Stimulated activated naive B cell treated with anti-CD40 and anti-IgM and Interleukin-4, amounts not matched to agents 10 μg/mL and 1 μg/mL and 100 μg/mL, for 72 hours (primary cell): ENCODE measurements around the gene ZNF778.

Experiments
- ATAC-seq, 2 donors: fragments of 150-1000 bp; cut with Tn5 transposase; replicated peaks; 2 replicates each; pipeline ENCODE4 v1.10.0; 2021; ENCODE audit warnings: moderate library complexity in 1 of 2
- DNase-seq: peaks from one replicate; pipeline ENCODE4 v3.0.0; 2021
- H3K27ac Mint-ChIP-seq: one replicate; pipeline ENCODE4 v1.8.0; 2022; ENCODE audit warnings: mild to moderate bottlenecking, mixed read lengths
- H3K27me3 Mint-ChIP-seq, 2 donors: one replicate each; pipeline ENCODE4 v1.8.0; 2022; ENCODE audit warnings: mixed read lengths in 2 of 2
- H3K36me3 Mint-ChIP-seq, 2 donors: one replicate each; pipeline ENCODE4 v1.8.0; 2022; ENCODE audit warnings: mixed read lengths in 2 of 2, mild to moderate bottlenecking in 1 of 2
- H3K4me1 Mint-ChIP-seq, 2 donors: one replicate each; pipeline ENCODE4 v1.8.0; 2022; ENCODE audit warnings: mixed read lengths in 2 of 2, mild to moderate bottlenecking in 1 of 2
- H3K4me3 Mint-ChIP-seq, 2 donors: one replicate each; pipeline ENCODE4 v1.8.0; 2022; ENCODE audit warnings: mild to moderate bottlenecking in 2 of 2, mixed read lengths in 2 of 2, moderate library complexity in 1 of 2
- H3K9me3 Mint-ChIP-seq, 2 donors: one replicate each; pipeline ENCODE4 v1.8.0; 2022; ENCODE audit warnings: mixed read lengths in 2 of 2, mild to moderate bottlenecking in 1 of 2

The ZNF778 gene

DNA sequence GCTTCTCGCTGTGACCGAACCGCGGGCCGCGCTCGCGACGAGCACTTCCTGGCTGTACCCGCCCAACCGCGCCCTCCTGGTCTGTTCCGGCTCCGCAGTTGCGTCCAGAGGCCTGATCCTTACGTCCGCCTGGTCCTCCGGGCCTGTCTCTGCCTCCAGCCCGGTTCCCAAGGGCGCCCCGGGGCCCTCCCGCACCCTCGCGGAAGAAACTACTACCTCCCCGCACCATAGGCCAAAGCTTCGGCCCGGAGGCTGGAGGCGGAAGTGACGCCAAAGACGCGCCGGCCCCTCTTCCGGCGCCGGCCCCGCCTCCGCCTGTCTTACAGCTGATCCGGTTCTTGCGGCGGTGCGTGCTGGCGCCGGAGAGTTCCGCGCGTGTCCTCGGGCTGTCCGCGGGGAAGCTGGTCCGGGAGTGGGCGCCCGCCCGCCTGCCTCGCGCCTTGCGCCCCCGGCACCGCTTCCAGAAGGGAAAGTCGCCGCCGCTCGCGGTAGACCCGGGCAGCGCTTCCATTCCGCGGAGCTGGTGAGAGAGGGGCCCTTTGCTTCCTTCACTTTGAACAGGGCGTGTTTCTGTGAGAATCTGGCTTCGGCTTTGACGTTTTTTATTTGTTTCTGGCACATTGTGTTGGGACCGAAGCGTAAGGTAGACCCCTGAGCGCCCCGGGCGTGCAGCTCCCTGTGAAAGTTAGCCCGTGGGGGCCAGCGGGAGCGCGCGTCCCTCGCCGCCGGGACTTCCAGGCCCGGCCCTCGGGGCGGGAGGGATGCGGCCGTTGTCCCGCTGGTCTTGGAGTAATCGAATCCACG is at the start of gene ZNF778:
Gene ZNF778, plus strand, starts transcription at position 316 of the 804 bp plus-strand sequence. CDS start 3,425 bp downstream, outside the sequence.
- DNase-seq (peak; percentile 75), ATAC-seq (peak; percentile 92 to 93)
- Mint-ChIP-seq H3K9me3 (no peaks in the 10 kb centered on the region), H3K36me3 (peaks cover 9 to 17% of the 10 kb centered on the region in 2 donors), H3K27ac (peak within 1 kb of the TSS; percentile 95), H3K27me3 (no peaks in the 10 kb centered on the region), H3K4me1 (peaks cover 16 to 28% of the 10 kb centered on the region in 2 donors), H3K4me3 (peak within 1 kb of the TSS; percentile 95)

DNA sequence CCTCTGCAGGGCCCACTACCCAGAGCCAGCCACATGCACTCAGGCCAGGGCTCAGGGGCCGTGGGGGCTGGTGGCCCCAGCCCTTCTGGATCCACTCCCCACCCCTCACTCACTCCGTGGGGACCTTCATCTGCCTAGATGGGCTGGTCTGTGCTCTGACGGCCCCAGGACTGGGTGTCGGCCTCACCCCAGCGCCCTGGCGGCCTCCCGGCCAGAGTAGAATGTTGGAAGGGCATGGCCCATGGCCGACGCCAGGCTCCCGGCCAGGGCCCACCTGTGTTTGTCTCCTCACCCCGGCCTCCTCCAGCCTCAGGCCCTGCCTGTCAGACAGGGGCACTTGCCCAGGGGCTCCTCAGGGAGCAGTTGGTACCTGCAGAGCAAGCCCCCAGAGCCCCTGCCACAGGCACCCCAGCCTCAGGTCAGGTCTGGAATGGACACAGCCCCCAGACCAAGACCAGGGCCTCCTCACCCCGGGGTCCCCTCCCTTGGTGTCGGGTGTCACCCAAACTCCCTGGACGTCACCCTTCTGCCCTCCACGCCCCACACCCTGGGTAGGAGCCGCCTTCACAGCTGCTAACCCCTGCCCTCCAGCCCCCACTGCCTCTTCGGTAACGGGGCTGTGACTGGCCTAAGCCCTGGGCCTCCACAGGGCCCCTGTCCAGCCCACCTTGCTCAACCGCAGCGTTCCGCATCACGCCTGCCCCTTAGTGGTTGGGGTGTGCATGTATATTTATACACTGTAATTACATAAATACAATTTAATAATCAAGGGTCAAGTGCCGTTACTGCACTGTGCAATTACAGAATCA is 48.9 kb upstream of the ZNF778 start:
- no peak for ATAC-seq
- Mint-ChIP-seq H3K36me3 (no peaks in the 10 kb centered on the region), H3K4me1 (peaks cover 13 to 34% of the 10 kb centered on the region in 2 donors), H3K27ac (no peak overlapping the region), H3K9me3 (no peaks in the 10 kb centered on the region), H3K27me3 (peaks cover 18 to 32% of the 10 kb centered on the region in 2 donors), H3K4me3 (no peak overlapping the region)
- no peak for DNase-seq

DNA sequence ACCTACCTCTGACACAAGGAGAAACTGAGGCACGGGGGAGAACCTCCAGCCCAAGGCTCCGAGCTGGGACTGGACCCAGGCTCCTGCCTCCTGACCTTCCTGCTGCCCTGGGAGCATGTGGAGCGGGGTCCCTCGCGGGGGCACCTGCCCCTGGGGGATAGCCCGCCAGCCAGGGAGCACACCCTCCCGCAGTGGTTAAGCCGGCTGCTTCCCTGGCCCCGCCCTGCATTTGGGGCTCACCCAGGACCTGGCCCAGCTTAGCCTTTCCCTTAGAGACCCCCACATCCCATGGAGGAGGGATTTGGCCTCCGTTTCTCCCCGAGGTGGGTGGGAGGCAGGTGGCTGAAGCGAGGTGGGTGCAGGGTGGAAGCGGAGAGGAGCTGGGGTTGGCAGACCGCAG is 47.7 kb upstream of the ZNF778 start:
- Mint-ChIP-seq H3K9me3 (no peaks in the 10 kb centered on the region), H3K4me1 (peaks cover 13 to 26% of the 10 kb centered on the region in 2 donors), H3K36me3 (no peaks in the 10 kb centered on the region), H3K27ac (no peak overlapping the region), H3K27me3 (peaks cover 18 to 32% of the 10 kb centered on the region in 2 donors), H3K4me3 (no peak overlapping the region)
- DNase-seq = no peak
- ATAC-seq = no peak

DNA sequence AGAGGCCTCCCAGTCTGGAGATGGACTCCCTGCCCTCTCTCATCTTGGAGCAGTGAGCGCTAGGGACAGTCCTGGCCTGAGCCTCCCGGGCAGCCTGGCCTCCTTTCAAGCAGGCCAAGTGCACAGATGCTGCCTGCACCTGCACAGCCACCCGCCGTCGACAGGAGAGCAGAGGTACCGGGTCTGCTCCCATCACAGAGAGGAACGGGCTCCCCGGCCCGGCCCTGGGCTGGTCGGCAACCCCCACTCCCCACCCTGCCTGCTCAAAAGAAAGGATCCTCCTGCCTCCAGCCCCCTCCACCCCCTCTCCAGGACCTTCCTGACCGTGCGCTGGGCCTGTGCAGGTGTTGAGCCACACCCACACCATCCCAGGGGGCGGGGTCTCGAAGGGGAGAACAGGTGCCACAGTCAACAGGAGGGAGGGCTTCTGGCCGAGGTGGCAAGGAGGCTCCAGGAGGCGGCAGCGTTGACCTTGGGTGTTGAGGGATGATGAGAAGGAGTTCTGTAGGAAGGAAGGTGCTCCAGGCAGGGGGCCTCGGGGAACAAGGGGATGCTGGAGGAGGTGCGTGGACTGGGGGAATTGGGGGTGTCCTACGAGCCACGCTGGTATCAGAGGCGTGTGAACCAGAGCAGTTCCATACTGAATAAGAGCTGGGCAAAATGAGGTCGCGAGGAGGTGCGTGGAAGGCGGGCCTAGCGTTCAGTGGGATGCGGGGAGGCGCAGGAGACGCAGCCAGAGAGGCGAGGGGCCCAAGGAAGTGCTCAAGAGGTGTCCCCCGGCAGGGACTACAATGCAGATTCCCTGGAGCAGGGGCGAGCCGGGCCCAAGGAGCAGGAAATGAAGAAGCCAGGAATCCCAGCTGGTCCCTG is 46.9 kb upstream of the ZNF778 start:
- peaks cover 18 to 29% of the 10 kb centered on the region in 2 donors for H3K27me3 Mint-ChIP-seq
- H3K4me1 Mint-ChIP-seq = peaks cover 13 to 26% of the 10 kb centered on the region in 2 donors
- H3K4me3 Mint-ChIP-seq = peak overlapping the region; percentile 69 to 73
- peak overlapping the region; percentile 31 for H3K27ac Mint-ChIP-seq
- ATAC-seq = no peak
- no peaks in the 10 kb centered on the region for H3K9me3 Mint-ChIP-seq
- no peak for DNase-seq
- no peaks in the 10 kb centered on the region for H3K36me3 Mint-ChIP-seq

DNA sequence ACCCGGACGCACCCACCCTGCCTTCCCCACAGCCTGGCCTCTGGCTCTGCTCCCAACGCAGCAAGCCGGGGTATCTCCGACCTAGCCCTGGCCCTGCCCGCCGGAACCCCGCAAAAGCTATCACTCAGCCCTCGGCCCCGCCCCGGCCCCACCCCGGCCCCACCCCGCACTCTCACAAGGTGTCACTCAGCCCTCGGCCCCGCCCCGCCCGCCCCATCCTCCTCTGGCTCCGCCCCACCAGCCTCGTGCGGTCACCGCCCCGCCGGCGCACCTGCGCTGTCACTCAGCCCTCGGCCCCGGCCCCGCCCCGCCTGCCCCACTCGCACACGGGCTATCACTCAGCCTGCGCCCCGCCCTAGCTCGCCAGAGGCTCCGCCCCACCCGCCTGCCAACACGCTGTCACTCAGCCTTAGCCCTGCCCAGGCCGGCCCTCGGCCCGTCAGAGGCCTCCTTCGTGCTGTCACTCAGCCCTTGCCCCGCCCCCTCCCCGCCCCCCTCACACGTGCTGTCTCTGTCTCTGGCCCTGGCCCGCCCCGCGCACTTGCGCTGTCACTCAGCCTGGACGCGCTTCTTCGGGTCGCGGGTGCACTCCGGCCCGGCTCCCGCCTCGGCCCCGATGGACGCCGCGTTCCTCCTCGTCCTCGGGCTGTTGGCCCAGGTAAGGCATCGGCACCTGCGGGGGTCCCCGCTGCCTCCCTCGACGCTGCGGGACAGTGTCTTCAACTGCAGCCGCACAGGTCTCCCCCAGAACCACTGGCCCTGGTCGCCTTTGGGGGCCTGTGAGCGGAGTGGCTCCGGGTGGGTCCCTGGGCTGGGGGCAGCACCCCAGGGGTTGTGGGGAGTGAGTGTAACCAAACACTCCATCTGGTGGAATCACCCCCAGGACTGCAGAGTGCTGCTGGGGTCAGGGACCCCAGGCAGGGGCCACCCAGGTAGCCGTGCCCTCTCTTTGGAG is 46.0 kb upstream of the ZNF778 start, which contains the start of gene CDH15:
Gene CDH15, plus strand, starts transcription at position 533 of the 955 bp plus-strand sequence. Its CDS starts 84 bp downstream, at position 617.
- H3K4me1 Mint-ChIP-seq = peaks cover 13 to 23% of the 10 kb centered on the region in 2 donors

DNA sequence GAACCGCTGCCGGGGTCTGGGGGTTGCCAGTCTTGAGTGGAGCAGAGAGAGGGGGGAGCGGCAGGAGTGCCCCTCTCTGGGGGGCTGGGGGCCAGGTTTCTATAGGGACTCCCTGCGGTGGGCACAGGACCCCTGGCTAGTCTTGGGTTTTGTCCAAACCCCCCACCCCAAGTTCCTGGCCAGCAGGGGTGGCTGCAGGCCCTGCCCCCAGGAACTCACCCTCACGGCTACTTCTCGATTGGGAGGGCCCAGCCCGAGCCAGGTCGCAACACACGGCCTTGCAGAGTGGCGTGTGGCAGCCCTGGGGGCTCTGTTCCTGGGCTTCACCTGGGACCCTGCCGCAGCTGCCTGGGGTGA is 45.4 kb upstream of the ZNF778 start:
- no peak for DNase-seq
- peaks cover 16 to 25% of the 10 kb centered on the region in 2 donors for H3K27me3 Mint-ChIP-seq
- H3K9me3 Mint-ChIP-seq = no peaks in the 10 kb centered on the region
- no peak overlapping the region for H3K27ac Mint-ChIP-seq
- peaks cover 13 to 20% of the 10 kb centered on the region in 2 donors for H3K4me1 Mint-ChIP-seq
- no peak overlapping the region for H3K4me3 Mint-ChIP-seq
- ATAC-seq = no peak
- H3K36me3 Mint-ChIP-seq = no peaks in the 10 kb centered on the region

More for the DNA sequence above, 46.0 kb upstream of the ZNF778 start, which contains the start of gene CDH15:
- DNase-seq = peak; percentile 78
- no peaks in the 10 kb centered on the region for H3K36me3 Mint-ChIP-seq
- H3K27ac Mint-ChIP-seq = peak within 1 kb of the TSS; percentile 10
- peaks cover 16 to 24% of the 10 kb centered on the region in 2 donors for H3K27me3 Mint-ChIP-seq
- H3K9me3 Mint-ChIP-seq = no peaks in the 10 kb centered on the region
- H3K4me3 Mint-ChIP-seq = peak within 1 kb of the TSS; percentile 69 to 73
- ATAC-seq = peak; percentile 92 to 93

DNA sequence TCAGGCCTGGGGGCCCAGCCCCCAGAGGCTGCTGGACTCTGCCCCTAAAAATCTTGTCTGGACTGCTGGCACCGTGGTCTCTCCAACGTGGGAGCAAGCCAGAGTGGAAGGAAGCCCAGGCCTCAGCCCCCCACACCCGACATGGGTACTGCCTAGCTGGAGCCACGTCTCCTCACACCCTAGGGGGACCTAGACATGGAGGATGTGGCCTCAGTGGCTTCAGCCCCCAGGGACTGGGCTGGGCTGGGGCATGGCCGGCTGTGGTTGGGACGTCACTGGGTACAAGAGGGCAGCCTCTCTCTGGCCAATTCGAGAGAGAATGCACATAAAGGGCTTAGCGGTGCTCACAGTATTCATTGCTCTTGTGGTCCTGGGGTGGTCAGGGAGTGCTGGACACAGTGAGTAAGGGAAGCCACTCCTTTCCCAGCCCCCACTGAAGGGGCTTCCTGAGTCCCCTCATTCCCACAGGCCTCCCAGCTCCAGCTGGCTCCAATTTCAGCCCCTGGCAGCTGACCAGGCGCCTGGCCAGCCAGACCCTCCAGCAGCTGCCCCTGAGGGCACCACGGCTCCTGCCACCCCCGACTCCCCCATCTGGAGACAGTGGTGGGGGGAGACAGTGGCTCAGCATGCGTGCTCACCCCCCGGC is 44.9 kb upstream of the ZNF778 start:
- ATAC-seq (no peak), DNase-seq (no peak)
- Mint-ChIP-seq H3K36me3 (no peaks in the 10 kb centered on the region), H3K4me3 (no peak overlapping the region), H3K27ac (no peak overlapping the region), H3K4me1 (peaks cover 9 to 15% of the 10 kb centered on the region in 2 donors), H3K9me3 (no peaks in the 10 kb centered on the region), H3K27me3 (peaks cover 16 to 25% of the 10 kb centered on the region in 2 donors)

DNA sequence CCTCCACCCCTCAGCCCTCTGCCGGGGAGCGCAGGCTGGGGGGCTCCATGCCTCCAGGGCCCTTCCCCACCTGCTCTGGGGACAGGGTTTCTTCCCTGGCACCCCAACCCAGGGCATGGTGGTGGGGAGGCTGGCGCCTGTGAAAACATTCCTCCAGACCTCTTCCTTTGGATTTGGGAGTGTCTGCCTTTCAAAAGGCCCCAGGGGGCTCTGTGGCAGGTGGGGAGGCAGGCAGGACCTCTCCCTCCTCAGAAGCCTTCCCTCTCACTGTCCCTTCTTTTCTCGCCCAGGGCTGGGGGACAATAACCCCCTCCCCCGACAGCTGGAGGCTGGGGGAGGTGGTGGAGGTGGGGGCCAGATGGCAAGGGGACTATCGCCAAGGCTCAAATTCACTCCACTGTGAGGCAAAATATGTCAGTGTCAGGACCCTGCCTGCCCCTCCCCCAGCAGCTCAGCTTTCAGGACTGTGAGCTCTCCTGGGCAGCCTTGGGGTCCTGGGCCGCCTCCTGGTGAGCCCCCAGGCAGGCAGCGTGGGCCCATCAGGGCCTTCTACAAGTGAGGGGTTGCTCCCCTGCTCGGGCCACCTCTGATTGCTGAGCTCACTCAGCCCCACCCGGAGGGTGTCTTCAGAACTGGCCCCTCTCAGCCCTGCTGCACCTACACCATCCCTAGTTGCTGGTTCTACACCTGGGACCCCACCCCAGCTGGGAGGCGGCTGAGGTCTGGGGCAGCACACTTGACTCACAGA is 44.2 kb upstream of the ZNF778 start:
- no peak for DNase-seq
- ATAC-seq = no peak
- H3K27me3 Mint-ChIP-seq = peaks cover 16 to 22% of the 10 kb centered on the region in 2 donors
- H3K9me3 Mint-ChIP-seq = no peaks in the 10 kb centered on the region
- H3K36me3 Mint-ChIP-seq = no peaks in the 10 kb centered on the region
- H3K4me1 Mint-ChIP-seq = peaks cover 9 to 10% of the 10 kb centered on the region in 2 donors
- H3K4me3 Mint-ChIP-seq = no peak overlapping the region
- H3K27ac Mint-ChIP-seq = no peak overlapping the region

DNA sequence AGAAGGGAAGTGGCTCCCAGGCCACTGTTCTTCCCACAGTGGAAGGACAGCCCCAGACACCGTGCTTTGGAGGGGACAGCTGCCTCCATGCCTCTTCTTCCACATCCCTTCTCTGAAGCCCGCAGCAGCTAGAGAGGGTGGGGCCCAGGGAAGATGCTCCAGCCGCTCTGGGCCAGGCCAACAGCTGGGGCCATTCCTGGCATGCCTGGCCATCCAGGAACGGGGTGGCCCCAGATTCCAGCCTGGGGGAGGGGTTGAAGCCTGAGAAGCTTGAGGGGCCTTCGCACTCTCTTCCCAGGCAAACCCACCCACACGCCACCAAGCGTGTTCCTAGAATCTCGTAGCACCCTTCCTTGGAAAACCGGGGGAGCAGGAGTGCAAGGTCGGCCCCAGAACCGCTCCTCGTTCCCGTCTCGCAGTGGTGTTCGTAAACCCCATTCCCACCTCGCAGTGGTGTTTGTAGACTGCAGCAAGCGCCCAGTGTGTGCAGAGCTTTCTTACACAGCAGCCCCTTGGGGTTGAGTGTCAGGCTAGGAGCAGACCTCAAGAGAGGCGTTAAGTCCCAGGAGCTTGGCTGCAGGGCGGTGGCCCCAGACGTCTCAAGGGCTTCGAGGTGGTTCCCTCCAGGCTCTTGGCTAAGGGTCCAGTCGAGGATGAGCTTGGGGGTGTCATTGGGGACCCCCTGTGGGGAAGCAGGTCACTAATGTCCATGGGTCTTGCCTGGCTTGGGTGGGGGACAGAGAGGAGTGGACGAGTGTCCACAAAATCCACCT is 43.3 kb upstream of the ZNF778 start:
- no peaks in the 10 kb centered on the region for H3K36me3 Mint-ChIP-seq
- H3K4me1 Mint-ChIP-seq = peaks cover 9 to 10% of the 10 kb centered on the region in 2 donors
- H3K27me3 Mint-ChIP-seq = peaks cover 10 to 18% of the 10 kb centered on the region in 2 donors
- H3K9me3 Mint-ChIP-seq = no peaks in the 10 kb centered on the region
- H3K27ac Mint-ChIP-seq = no peak overlapping the region
- no peak overlapping the region for H3K4me3 Mint-ChIP-seq
- ATAC-seq (no peak), DNase-seq (no peak)

DNA sequence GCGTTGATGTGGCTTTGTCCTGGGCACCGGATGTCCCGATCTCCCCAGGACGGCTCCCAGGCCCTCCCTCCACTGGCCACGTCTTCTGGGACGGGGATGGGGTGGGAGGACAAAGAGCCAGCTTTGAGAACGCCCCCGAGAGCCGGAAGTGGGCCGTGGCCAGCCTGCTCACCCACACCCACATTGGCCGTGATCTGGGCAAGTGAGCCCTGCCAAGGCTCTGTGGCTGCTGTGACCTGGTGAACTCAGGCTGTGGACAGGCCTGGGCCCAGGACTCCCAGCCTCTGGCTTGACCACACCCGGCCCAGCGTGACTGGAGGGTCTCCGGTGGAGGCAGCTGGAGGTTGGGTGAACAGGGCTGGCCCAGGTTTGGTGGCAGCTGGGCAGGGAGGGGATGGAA is 42.6 kb upstream of the ZNF778 start:
- H3K27ac Mint-ChIP-seq = no peak overlapping the region
- no peaks in the 10 kb centered on the region for H3K9me3 Mint-ChIP-seq
- H3K4me1 Mint-ChIP-seq = peaks cover 8 to 10% of the 10 kb centered on the region in 2 donors
- no peak overlapping the region for H3K4me3 Mint-ChIP-seq
- no peak for ATAC-seq
- no peaks in the 10 kb centered on the region for H3K36me3 Mint-ChIP-seq
- H3K27me3 Mint-ChIP-seq = peaks cover 8 to 22% of the 10 kb centered on the region in 2 donors
- DNase-seq = no peak

DNA sequence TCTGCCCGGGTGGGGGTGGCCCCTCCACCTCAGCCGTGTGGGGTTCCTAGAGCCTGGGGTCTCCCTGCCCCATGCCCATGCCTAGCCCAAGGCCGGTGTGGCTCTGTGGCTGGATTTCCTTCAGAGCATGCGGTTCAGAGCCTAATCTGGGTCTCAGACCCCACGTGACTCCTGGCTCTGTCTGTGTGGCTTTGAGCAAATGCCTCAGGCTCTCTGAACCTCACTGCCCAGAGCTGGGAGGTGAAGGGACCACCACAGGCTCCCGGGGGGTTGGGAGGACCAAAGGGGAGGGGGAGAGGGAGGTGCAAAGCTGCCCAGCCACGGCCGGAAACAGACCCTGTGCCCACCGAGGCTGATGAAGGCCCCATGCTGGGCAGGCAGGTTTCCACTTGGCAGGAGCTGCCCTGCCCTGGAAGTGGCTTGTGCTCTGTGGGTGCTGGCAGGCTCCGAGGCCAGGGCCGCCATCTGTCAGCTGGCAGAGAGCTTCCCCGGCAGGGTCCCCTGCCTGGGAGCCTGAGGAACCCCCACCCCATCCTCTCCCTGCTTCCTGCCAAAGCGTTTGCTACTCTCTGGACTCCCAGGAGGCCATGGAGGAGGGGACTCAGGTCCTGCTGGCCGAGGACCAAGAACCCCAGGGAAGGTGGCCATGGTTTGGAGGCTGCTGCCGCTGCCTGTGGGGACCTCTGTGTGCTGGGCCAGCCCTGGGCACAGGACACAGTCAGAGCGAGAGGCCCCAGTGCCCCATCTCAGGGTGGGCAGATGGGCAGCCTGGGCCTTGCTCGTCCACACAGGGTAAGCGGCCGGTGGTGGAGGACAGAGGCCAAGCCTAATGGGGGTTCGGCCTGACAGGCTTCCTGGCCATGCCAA is 42.0 kb upstream of the ZNF778 start:
- Mint-ChIP-seq H3K27ac (no peak overlapping the region), H3K9me3 (no peaks in the 10 kb centered on the region), H3K27me3 (peaks cover 7 to 16% of the 10 kb centered on the region in 2 donors), H3K4me3 (no peak overlapping the region), H3K4me1 (peaks cover 5 to 6% of the 10 kb centered on the region in 2 donors), H3K36me3 (no peaks in the 10 kb centered on the region)
- DNase-seq (no peak), ATAC-seq (no peak)
